Glutamatergic neuron (in vitro differentiated cells): ENCODE measurements around the gene AP4E1. TPM values are rescaled to one million over a fixed set of nuclear protein-coding genes. Genes with fewer than 3 reads are reported as not detected.

ENCODE experiments used
- DNase-seq: peaks from one replicate; pipeline ENCODE4 v3.0.0; 2022
- H3K27ac Mint-ChIP-seq: one replicate; pipeline ENCODE4 v1.8.0; 2020; ENCODE audit warnings: mild to moderate bottlenecking, mixed read lengths, inconsistent platforms; ENCODE audit not compliant: unreplicated experiment
- H3K27me3 Mint-ChIP-seq: one replicate; pipeline ENCODE4 v1.8.0; 2020; ENCODE audit warnings: mild to moderate bottlenecking, moderate library complexity, mixed read lengths, inconsistent platforms; ENCODE audit not compliant: unreplicated experiment
- H3K36me3 Mint-ChIP-seq: one replicate; pipeline ENCODE4 v1.8.0; 2020; ENCODE audit warnings: mild to moderate bottlenecking, mixed read lengths, inconsistent platforms; ENCODE audit not compliant: unreplicated experiment
- H3K4me1 Mint-ChIP-seq: one replicate; pipeline ENCODE4 v1.8.0; 2020; ENCODE audit warnings: mild to moderate bottlenecking, low read depth, mixed read lengths, inconsistent platforms; ENCODE audit not compliant: unreplicated experiment
- H3K4me3 Mint-ChIP-seq: one replicate; pipeline ENCODE4 v1.8.0; 2020; ENCODE audit warnings: mild to moderate bottlenecking, mixed read lengths, inconsistent platforms; ENCODE audit not compliant: unreplicated experiment
- H3K9me3 Mint-ChIP-seq: one replicate; pipeline ENCODE4 v1.8.0; 2020; ENCODE audit warnings: mild to moderate bottlenecking, moderate library complexity, mixed read lengths, inconsistent platforms; ENCODE audit not compliant: unreplicated experiment
- CTCF ChIP-seq: fragments of 200-600 bp; sonication (generic); IDR thresholded peaks from one replicate; pipeline ENCODE4 v1.5.0; 2021; ENCODE audit not compliant: partially characterized antibody, unreplicated experiment
- total RNA-seq: library from RNA; stranded (reverse); fragmentation: NEBNext Ultra II Directional; extraction: Animal tissue kit (Norgen Biotek cat#: 25700); gene quantifications from one replicate; pipeline ENCODE4 v1.2.1, GENCODE V29; 2021; ENCODE audit not compliant: unreplicated experiment

The AP4E1 gene
- total RNA-seq, 1 donor from 2014 or later, result 15.9 TPM

GRCh38 chr15:51049081-51049480, 140.6 kb downstream of the AP4E1 start:
- H3K4me3 Mint-ChIP-seq, result no peak overlapping the region
- no peaks in the 10 kb centered on the region for H3K4me1 Mint-ChIP-seq
- DNase-seq, result no peak
- peaks cover 4% of the 10 kb centered on the region for H3K36me3 Mint-ChIP-seq
- H3K27me3 Mint-ChIP-seq, result no peaks in the 10 kb centered on the region
- H3K9me3 Mint-ChIP-seq, result no peaks in the 10 kb centered on the region
- no peak overlapping the region for H3K27ac Mint-ChIP-seq
- TF ChIP-seq CTCF, result no peak

- no peaks in the 10 kb centered on the region for H3K27me3 Mint-ChIP-seq
- H3K4me3 Mint-ChIP-seq, result no peak overlapping the region
- H3K9me3 Mint-ChIP-seq, result no peaks in the 10 kb centered on the region
- no peak overlapping the region for H3K27ac Mint-ChIP-seq
- peaks cover 3% of the 10 kb centered on the region for H3K4me1 Mint-ChIP-seq
- H3K36me3 Mint-ChIP-seq, result peaks cover 4% of the 10 kb centered on the region
- no peak for TF ChIP-seq CTCF
- no peak for DNase-seq
Measured at GRCh38 chr15:51051776-51052175, 143.3 kb downstream of the AP4E1 start.

- peaks cover 7% of the 10 kb centered on the region for H3K36me3 Mint-ChIP-seq
- peaks cover 3% of the 10 kb centered on the region for H3K4me1 Mint-ChIP-seq
- peaks cover 5% of the 10 kb centered on the region for H3K9me3 Mint-ChIP-seq
- H3K27ac Mint-ChIP-seq, result no peak overlapping the region
- no peaks in the 10 kb centered on the region for H3K27me3 Mint-ChIP-seq
- TF ChIP-seq CTCF, result no peak
- DNase-seq, result no peak
- H3K4me3 Mint-ChIP-seq, result no peak overlapping the region
Measured at GRCh38 chr15:51053571-51053970, 145.1 kb downstream of the AP4E1 start.

- Mint-ChIP-seq H3K4me1 (peaks cover 3% of the 10 kb centered on the region), H3K4me3 (no peak overlapping the region), H3K36me3 (peaks cover 9% of the 10 kb centered on the region), H3K27me3 (no peaks in the 10 kb centered on the region), H3K9me3 (peaks cover 5% of the 10 kb centered on the region), H3K27ac (no peak overlapping the region)
- no peak for TF ChIP-seq CTCF
- DNase-seq, result no peak
Measured at GRCh38 chr15:51054535-51054934, 146.1 kb downstream of the AP4E1 start.

Other genes with a start within 250 kb of the AP4E1 start
- gene TRPM7, start 221.9 kb upstream of the AP4E1 start, total RNA-seq, result 24.3 TPM
- 40.7 TPM for gene SPPL2A, start 143.0 kb upstream of the AP4E1 start, total RNA-seq
- not detected for gene TNFAIP8L3, start 186.2 kb downstream of the AP4E1 start, total RNA-seq